GM23338 (cell line): Measurements from ENCODE around the gene DTWD1. TPM values are rescaled to one million over a fixed set of nuclear protein-coding genes. Genes with fewer than 3 reads are reported as not detected.
"Not testable (repeated sequence)": the region's sequence is repeated elsewhere in the genome, so short reads cannot be mapped to it uniquely, and the experiment has no call there.

Source experiments
- ATAC-seq: fragments of 200-7000 bp; cut with Tn5 transposase; 3 replicates; pipeline ENCODE4 v1.9.1; 2020
- DNase-seq: peaks from one replicate; pipeline ENCODE4 v3.0.0-alpha.2; 2015; ENCODE audit warnings: low spot score
- H2AFZ ChIP-seq: fragments of 200-600 bp; sonication (generic); 2 replicates; pipeline ENCODE4 v1.8.0; 2016; ENCODE audit warnings: antibody characterized with exemption, mild to moderate bottlenecking, moderate library complexity
- H3F3A ChIP-seq: fragments of 200-600 bp; sonication (generic); replicated peaks from 2 replicates; pipeline ENCODE4 v1.8.0; 2017; ENCODE audit warnings: antibody characterized with exemption, mixed run types, low read depth
- H3K27ac ChIP-seq: fragments of 200-600 bp; sonication (generic); 2 replicates; pipeline ENCODE4 v1.6.1; 2016; ENCODE audit warnings: low read depth
- H3K27me3 ChIP-seq: fragments of 200-600 bp; sonication (generic); 2 replicates; pipeline ENCODE4 v1.8.0; 2016; ENCODE audit warnings: mild to moderate bottlenecking, mixed run types, moderate library complexity; ENCODE audit not compliant: insufficient read depth
- H3K36me3 ChIP-seq: fragments of 200-600 bp; sonication (generic); 2 replicates; pipeline ENCODE4 v1.8.0; 2016; ENCODE audit warnings: mild to moderate bottlenecking; ENCODE audit not compliant: insufficient read depth
- H3K4me1 ChIP-seq: fragments of 200-600 bp; sonication (generic); 2 replicates; pipeline ENCODE4 v1.8.0; 2016; ENCODE audit warnings: mild to moderate bottlenecking, moderate library complexity; ENCODE audit not compliant: insufficient read depth
- H3K4me2 ChIP-seq: fragments of 200-600 bp; sonication (generic); 2 replicates; pipeline ENCODE4 v1.7.1; 2017; ENCODE audit warnings: mixed run types
- H3K4me3 ChIP-seq: fragments of 200-600 bp; sonication (generic); 2 replicates; pipeline ENCODE4 v1.6.1; 2016; ENCODE audit warnings: mixed run types
- H3K79me2 ChIP-seq: fragments of 200-600 bp; sonication (generic); replicated peaks from 2 replicates; pipeline ENCODE4 v1.8.0; 2017; ENCODE audit warnings: mild to moderate bottlenecking; ENCODE audit not compliant: insufficient read depth
- H3K9me2 ChIP-seq: fragments of 200-600 bp; sonication (generic); 2 replicates; pipeline ENCODE4 v1.8.0; 2017; ENCODE audit not compliant: insufficient read depth
- H4K20me1 ChIP-seq: fragments of 200-600 bp; sonication (generic); replicated peaks from 2 replicates; pipeline ENCODE4 v1.8.0; 2017; ENCODE audit warnings: mild to moderate bottlenecking; ENCODE audit not compliant: insufficient read depth
- H3K27ac Mint-ChIP-seq: 2 replicates; pipeline ENCODE4 v1.8.0; 2020; ENCODE audit warnings: inconsistent platforms, mild to moderate bottlenecking, moderate library complexity, mixed read lengths
- H3K27me3 Mint-ChIP-seq: 3 replicates; pipeline ENCODE4 v1.8.0; 2022; ENCODE audit warnings: low read depth, mild to moderate bottlenecking, moderate library complexity, mixed read lengths, inconsistent platforms; ENCODE audit not compliant: insufficient read depth, poor library complexity
- H3K36me3 Mint-ChIP-seq: 3 replicates; pipeline ENCODE4 v1.8.0; 2021; ENCODE audit warnings: low read depth, mild to moderate bottlenecking, inconsistent platforms, moderate library complexity, mixed read lengths
- H3K4me1 Mint-ChIP-seq: 3 replicates; pipeline ENCODE4 v1.8.0; 2020; ENCODE audit warnings: mild to moderate bottlenecking, inconsistent platforms, mixed read lengths
- H3K4me3 Mint-ChIP-seq: 3 replicates; pipeline ENCODE4 v1.8.0; 2021; ENCODE audit warnings: moderate library complexity, mild to moderate bottlenecking, inconsistent platforms, mixed read lengths
- H3K9me3 Mint-ChIP-seq: 3 replicates; pipeline ENCODE4 v1.8.0; 2020; ENCODE audit warnings: moderate library complexity, mild to moderate bottlenecking, inconsistent platforms, mixed read lengths
- EZH2 ChIP-seq: fragments of 200-600 bp; sonication (generic); IDR thresholded peaks from one replicate; pipeline ENCODE4 v1.8.0; 2017; ENCODE audit warnings: antibody characterized with exemption, mild to moderate bottlenecking, low read depth; ENCODE audit not compliant: unreplicated experiment
- EZH2phosphoT487 ChIP-seq: fragments of 200-600 bp; sonication (generic); IDR thresholded peaks from one replicate; pipeline ENCODE4 v1.8.1; 2018; ENCODE audit warnings: antibody characterized with exemption; ENCODE audit not compliant: unreplicated experiment
- JUNB ChIP-seq: IDR thresholded peaks from one replicate; pipeline ENCODE4 v1.6.1; 2016; ENCODE audit warnings: antibody characterized with exemption; ENCODE audit not compliant: unreplicated experiment
- NANOG ChIP-seq: IDR thresholded peaks from 2 replicates; pipeline ENCODE4 v1.6.1; 2016; ENCODE audit warnings: antibody characterized with exemption, borderline replicate concordance
- ZNF462 ChIP-seq: fragments of 250-450 bp; sonication (Bioruptor Pico); IDR thresholded peaks from 2 replicates; pipeline ENCODE4 v1.5.0; 2020; ENCODE audit warnings: mild to moderate bottlenecking, moderate library complexity
- polyA plus RNA-seq: library from polyadenylated mRNA; unstranded; fragments of >200 nt; fragmentation: Nextera tagmentation; extraction: Ambion mirVana; gene quantifications from 2 replicates; pipeline ENCODE4 v1.2.1, GENCODE V29; 2016
- total RNA-seq: library from RNA; depleted of rRNA; stranded (reverse); fragments of >200 nt; shearing (Covaris generic); gene quantifications from 2 replicates; pipeline ENCODE4 v1.2.3, GENCODE V29; 2014
- TF ChIP-seq, protein P1 (sequence below), 2 experiments: fragments of 200-600 bp in 1 of 2; sonication (generic) in 1 of 2; conservative IDR thresholded peaks; 2 replicates each; pipeline versions ENCODE4 v1.5.1 to v1.6.1; 2016 to 2017; ENCODE audit warnings: antibody characterized with exemption in 2 of 2, low read depth in 2 of 2, mild to moderate bottlenecking in 2 of 2, moderate library complexity in 1 of 2

DTWD1 gene
- total and polyA plus RNA-seq, 2 experiments from 2014 or later: 28.4 to 45.2 TPM

GRCh38 chr15:49696433-49696832 is 75.6 kb downstream of the DTWD1 start (continued):
- TF ChIP-seq ZNF462 (CRISPR knock-in tag): no peak

DNA sequence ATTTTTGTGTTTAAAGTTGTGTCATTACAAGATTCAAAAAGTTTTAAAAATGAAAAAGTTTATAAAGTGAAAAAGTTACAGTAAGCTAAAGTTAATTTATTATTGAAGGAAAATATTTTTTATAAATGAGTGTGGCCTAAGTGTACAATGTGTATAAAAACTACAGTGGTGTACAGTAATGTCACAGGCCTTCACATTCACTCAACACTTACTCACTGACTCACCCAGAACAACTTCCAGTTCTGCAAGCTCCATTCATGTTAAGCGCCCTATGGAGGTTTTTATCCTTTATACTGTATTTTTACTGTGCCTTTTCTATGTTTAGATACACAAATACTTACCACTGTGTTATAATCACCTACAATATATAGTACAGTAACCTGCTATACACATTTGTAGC is 76.3 kb downstream of the DTWD1 start:
- ATAC-seq (no peak), DNase-seq (no peak)
- no peak for TF ChIP-seq NANOG
- no peak for TF ChIP-seq EZH2phosphoT487
- TF ChIP-seq, protein P1, sequence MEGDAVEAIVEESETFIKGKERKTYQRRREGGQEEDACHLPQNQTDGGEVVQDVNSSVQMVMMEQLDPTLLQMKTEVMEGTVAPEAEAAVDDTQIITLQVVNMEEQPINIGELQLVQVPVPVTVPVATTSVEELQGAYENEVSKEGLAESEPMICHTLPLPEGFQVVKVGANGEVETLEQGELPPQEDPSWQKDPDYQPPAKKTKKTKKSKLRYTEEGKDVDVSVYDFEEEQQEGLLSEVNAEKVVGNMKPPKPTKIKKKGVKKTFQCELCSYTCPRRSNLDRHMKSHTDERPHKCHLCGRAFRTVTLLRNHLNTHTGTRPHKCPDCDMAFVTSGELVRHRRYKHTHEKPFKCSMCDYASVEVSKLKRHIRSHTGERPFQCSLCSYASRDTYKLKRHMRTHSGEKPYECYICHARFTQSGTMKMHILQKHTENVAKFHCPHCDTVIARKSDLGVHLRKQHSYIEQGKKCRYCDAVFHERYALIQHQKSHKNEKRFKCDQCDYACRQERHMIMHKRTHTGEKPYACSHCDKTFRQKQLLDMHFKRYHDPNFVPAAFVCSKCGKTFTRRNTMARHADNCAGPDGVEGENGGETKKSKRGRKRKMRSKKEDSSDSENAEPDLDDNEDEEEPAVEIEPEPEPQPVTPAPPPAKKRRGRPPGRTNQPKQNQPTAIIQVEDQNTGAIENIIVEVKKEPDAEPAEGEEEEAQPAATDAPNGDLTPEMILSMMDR (conservative IDR thresholded peaks at IDR 0.05; ENCODE audit: low read depth in 2 of 2): no peak
- no peak for TF ChIP-seq JUNB
- no peak for TF ChIP-seq EZH2
- no peaks in the 10 kb centered on the region for H4K20me1 ChIP-seq
- no peaks in the 10 kb centered on the region for H3F3A ChIP-seq
- no peak overlapping the region for H2AFZ ChIP-seq
- H3K27ac ChIP-seq: no peak overlapping the region
- no peaks in the 10 kb centered on the region for H3K9me2 ChIP-seq
- H3K4me1 ChIP-seq: no peaks in the 10 kb centered on the region
- no peaks in the 10 kb centered on the region for H3K36me3 Mint-ChIP-seq
- no peaks in the 10 kb centered on the region for H3K27me3 ChIP-seq
- no peak overlapping the region for H3K4me3 ChIP-seq
- peaks cover 6% of the 10 kb centered on the region; the same call in 2 of the 3 replicates for H3K4me1 Mint-ChIP-seq
- no peak overlapping the region for H3K4me2 ChIP-seq
- no peaks in the 10 kb centered on the region for H3K79me2 ChIP-seq
- no peaks in the 10 kb centered on the region for H3K9me3 Mint-ChIP-seq
- H3K36me3 ChIP-seq: no peaks in the 10 kb centered on the region
- H3K27ac Mint-ChIP-seq: no peak overlapping the region
- H3K27me3 Mint-ChIP-seq: no peaks in the 10 kb centered on the region
- no peak overlapping the region for H3K4me3 Mint-ChIP-seq

DNA sequence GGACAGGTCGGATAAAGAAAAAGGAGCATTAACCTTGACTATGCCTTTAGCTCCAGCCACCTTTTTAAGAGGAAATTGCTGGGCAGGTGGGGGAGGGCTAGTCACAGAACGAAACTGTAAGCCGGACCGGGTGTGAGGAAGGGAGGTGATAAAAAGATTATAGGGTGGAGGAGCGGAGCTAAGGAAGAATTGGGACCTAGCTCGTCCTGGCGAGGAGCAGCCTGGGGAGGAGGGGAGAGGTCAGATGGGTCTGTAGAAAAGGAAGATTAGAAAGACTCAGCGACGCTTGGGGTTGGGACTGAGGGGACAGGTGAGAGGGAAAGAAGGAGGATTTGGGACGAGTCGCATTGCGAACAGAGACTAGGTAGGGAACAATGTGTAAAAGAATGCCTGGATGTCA is 82.1 kb downstream of the DTWD1 start:
- H3K4me3 Mint-ChIP-seq, H4K20me1 ChIP-seq, H3K4me2 ChIP-seq, H3K27me3 ChIP-seq, H3K27ac Mint-ChIP-seq, H3K4me3 ChIP-seq, H3K36me3 ChIP-seq, H3K4me1 Mint-ChIP-seq, H3F3A ChIP-seq, H3K4me1 ChIP-seq, H3K27me3 Mint-ChIP-seq, H3K9me3 Mint-ChIP-seq, H2AFZ ChIP-seq, ATAC-seq, DNase-seq, H3K79me2 ChIP-seq, H3K9me2 ChIP-seq, H3K36me3 Mint-ChIP-seq, H3K27ac ChIP-seq: not testable (repeated sequence)
